Measurements from ENCODE around the gene EPHB2. TPM values are rescaled to one million over a fixed set of nuclear protein-coding genes. Genes with fewer than 3 reads are reported as not detected.

EPHB2 gene
- total and polyA plus RNA-seq, 7 experiments from 2014 or later, result 0.27 to 2.2 (median 0.49) TPM; not detected in 3

- no peaks in the 10 kb centered on the region for H3K36me3 Mint-ChIP-seq
- no peak for DNase-seq
- H3K36me3 ChIP-seq (ENCODE audit: control insufficient read depth in 2 of 3, insufficient read depth in 3 of 3, low read length in 3 of 3), result no peaks in the 10 kb centered on the region
- peaks cover 0 to 2% (median 0%) of the 10 kb centered on the region in 11 donors for H3K9me3 Mint-ChIP-seq
- no peak overlapping the region for H3K4me3 Mint-ChIP-seq
- no peaks in the 10 kb centered on the region for H3K27me3 ChIP-seq (ENCODE audit: control insufficient read depth in 2 of 2, insufficient read depth in 2 of 2, low read length in 2 of 2)
- no peak overlapping the region for H3K27ac Mint-ChIP-seq
- H3K4me1 ChIP-seq (ENCODE audit: control insufficient read depth in 2 of 2, insufficient read depth in 2 of 2, low read length in 2 of 2), result no peaks in the 10 kb centered on the region
- ChIA-PET CTCF (no interaction called here), POLR2A (no interaction called here)
- no peak overlapping the region for H3K27ac ChIP-seq (ENCODE audit: low read depth, low read length)
- intact Hi-C loops (cut with micrococcal nuclease), result loop anchor here in 1 of 2 donors (10.0 kb wide), 1 partner anchor 323 kb away; no protein-coding TSS in a partner anchor
- H3K4me3 ChIP-seq (ENCODE audit: low read length), result no peak overlapping the region
- no peaks in the 10 kb centered on the region for H3K4me1 Mint-ChIP-seq
- peaks cover 0 to 19% (median 6%) of the 10 kb centered on the region in 5 donors for H3K27me3 Mint-ChIP-seq
- H3K9me3 ChIP-seq (ENCODE audit: control insufficient read depth in 2 of 3, low read length in 3 of 3), result no peaks in the 10 kb centered on the region
- ATAC-seq, result no peak
These were observed 207.3 kb downstream of the EPHB2 start for GRCh38 chr1:22917989-22918388.

GRCh38 chr1:22918644-22919043 lies 208.0 kb downstream of the EPHB2 start:
- Histone ChIP-seq H3K4me1 (ENCODE audit: control insufficient read depth in 2 of 2, insufficient read depth in 2 of 2, low read length in 2 of 2) (no peaks in the 10 kb centered on the region), H3K9me3 (ENCODE audit: control insufficient read depth in 2 of 3, low read length in 3 of 3) (no peaks in the 10 kb centered on the region), H3K27ac (ENCODE audit: low read depth, low read length) (no peak overlapping the region), H3K36me3 (ENCODE audit: control insufficient read depth in 2 of 3, insufficient read depth in 3 of 3, low read length in 3 of 3) (no peaks in the 10 kb centered on the region), H3K4me3 (ENCODE audit: low read length) (no peak overlapping the region), H3K27me3 (ENCODE audit: control insufficient read depth in 2 of 2, insufficient read depth in 2 of 2, low read length in 2 of 2) (no peaks in the 10 kb centered on the region)
- no peak for DNase-seq
- H3K36me3 Mint-ChIP-seq, result no peaks in the 10 kb centered on the region
- H3K27ac Mint-ChIP-seq, result no peak overlapping the region
- no peak overlapping the region for H3K4me3 Mint-ChIP-seq
- H3K4me1 Mint-ChIP-seq, result no peaks in the 10 kb centered on the region
- POLR2A ChIA-PET, result no interaction called here
- CTCF ChIA-PET, result no interaction called here
- peaks cover 0 to 4% (median 0%) of the 10 kb centered on the region in 11 donors for H3K9me3 Mint-ChIP-seq
- peaks cover 0 to 25% (median 6%) of the 10 kb centered on the region in 5 donors for H3K27me3 Mint-ChIP-seq
- no peak for ATAC-seq
- intact Hi-C loops (cut with micrococcal nuclease), result loop anchor here in 1 of 2 donors (10.0 kb wide), 1 partner anchor 324 kb away; no protein-coding TSS in a partner anchor

- DNase-seq (no peak), ATAC-seq (no peak)
- CTCF ChIA-PET, result no interaction called here
- Histone ChIP-seq H3K36me3 (ENCODE audit: control insufficient read depth in 2 of 3, insufficient read depth in 3 of 3, low read length in 3 of 3) (no peaks in the 10 kb centered on the region), H3K27me3 (ENCODE audit: control insufficient read depth in 2 of 2, insufficient read depth in 2 of 2, low read length in 2 of 2) (no peaks in the 10 kb centered on the region), H3K4me1 (ENCODE audit: control insufficient read depth in 2 of 2, insufficient read depth in 2 of 2, low read length in 2 of 2) (no peaks in the 10 kb centered on the region), H3K27ac (ENCODE audit: low read depth, low read length) (no peak overlapping the region), H3K4me3 (ENCODE audit: low read length) (no peak overlapping the region), H3K9me3 (ENCODE audit: control insufficient read depth in 2 of 3, low read length in 3 of 3) (no peaks in the 10 kb centered on the region)
- H3K27me3 Mint-ChIP-seq, result peaks cover 0 to 31% (median 10%) of the 10 kb centered on the region in 5 donors
- POLR2A ChIA-PET, result no interaction called here
- intact Hi-C loops (cut with micrococcal nuclease), result loop anchor here in 1 of 2 donors (10.0 kb wide), 1 partner anchor 325 kb away; no protein-coding TSS in a partner anchor
- no peaks in the 10 kb centered on the region for H3K4me1 Mint-ChIP-seq
- peaks cover 0 to 4% (median 0%) of the 10 kb centered on the region in 11 donors for H3K9me3 Mint-ChIP-seq
- no peaks in the 10 kb centered on the region for H3K36me3 Mint-ChIP-seq
- no peak overlapping the region for H3K27ac Mint-ChIP-seq
- no peak overlapping the region for H3K4me3 Mint-ChIP-seq
These were observed 208.8 kb downstream of the EPHB2 start for GRCh38 chr1:22919341-22920025.

DNA sequence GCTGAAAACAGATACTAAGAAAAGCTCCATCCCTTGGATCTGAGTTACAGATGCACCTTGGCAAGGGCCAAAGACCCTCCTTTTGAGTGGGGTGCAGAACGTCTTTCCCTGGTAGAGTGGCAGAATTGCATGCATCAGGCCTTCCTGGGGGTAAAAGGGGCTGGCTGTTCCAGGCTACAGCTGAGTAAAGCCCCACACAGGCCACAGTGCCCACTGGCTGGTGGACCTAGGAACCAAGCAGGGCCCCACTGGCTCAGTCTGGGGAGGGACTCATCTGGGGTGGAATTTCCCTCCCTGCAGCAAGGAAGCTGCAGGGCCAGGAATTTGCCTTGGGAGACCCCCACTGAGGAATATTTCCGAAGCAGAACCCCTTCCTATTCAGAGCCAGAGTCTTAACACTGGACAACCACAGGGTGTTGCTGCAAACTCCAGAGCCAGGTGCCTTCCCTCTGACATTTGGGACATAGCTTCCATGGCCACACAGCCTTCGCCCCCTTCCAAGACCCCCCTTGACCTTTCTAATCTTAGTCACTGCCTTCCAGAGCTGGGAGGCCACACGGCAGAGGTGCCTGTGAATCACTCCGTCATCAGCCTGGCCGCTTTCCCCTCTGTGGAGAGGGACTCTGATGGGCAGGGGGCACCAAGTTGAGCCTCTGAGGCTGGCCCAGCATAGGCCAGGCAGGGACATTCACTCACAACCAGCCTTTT lies 209.5 kb downstream of the EPHB2 start:
- ATAC-seq, result no peak
- H3K27me3 Mint-ChIP-seq, result peaks cover 1 to 26% (median 12%) of the 10 kb centered on the region in 5 donors

DNA sequence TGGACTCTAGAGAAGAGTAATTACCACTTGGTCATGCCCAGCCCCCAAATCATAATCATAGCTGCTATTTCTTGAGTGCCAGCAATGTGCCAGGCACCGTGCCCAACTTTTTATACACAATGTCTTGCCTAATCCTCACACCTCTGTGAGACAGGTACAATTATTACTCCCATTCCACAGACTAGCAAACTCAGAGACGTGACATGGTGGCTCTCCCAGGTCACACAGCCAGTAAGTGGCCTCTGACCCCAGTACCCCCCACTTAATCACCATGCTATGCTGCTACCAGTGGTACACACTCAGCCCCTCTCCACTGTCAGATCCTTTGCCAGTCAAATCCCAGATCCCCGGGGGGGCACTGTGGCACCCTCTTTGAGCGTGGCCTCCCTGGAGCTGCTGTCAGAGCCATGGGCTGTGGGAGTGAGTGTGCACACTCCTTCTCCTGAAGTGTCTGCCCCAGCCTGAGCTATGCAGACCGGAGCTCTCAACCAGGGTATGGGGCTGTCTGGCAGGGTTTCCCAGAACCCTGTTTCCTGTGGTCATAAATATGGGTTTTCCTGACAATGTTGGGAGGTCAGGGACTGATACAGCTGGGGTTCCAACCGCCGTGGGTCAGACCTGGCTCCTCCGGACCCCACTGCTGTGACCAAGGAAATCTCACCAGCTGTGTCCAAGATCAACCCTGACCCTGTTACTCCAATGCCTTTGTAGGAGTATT lies 210.3 kb downstream of the EPHB2 start:
- Mint-ChIP-seq H3K36me3 (no peaks in the 10 kb centered on the region), H3K27me3 (peaks cover 3 to 21% (median 13%) of the 10 kb centered on the region in 5 donors), H3K9me3 (peaks cover 0 to 4% (median 0%) of the 10 kb centered on the region in 11 donors), H3K4me3 (no peak overlapping the region), H3K27ac (no peak overlapping the region), H3K4me1 (no peaks in the 10 kb centered on the region)
- Histone ChIP-seq H3K27me3 (ENCODE audit: control insufficient read depth in 2 of 2, insufficient read depth in 2 of 2, low read length in 2 of 2) (no peaks in the 10 kb centered on the region), H3K36me3 (ENCODE audit: control insufficient read depth in 2 of 3, insufficient read depth in 3 of 3, low read length in 3 of 3) (no peaks in the 10 kb centered on the region), H3K9me3 (ENCODE audit: control insufficient read depth in 2 of 3, low read length in 3 of 3) (no peaks in the 10 kb centered on the region), H3K27ac (ENCODE audit: low read depth, low read length) (no peak overlapping the region), H3K4me1 (ENCODE audit: control insufficient read depth in 2 of 2, insufficient read depth in 2 of 2, low read length in 2 of 2) (no peaks in the 10 kb centered on the region), H3K4me3 (ENCODE audit: low read length) (no peak overlapping the region)
- no peak for ATAC-seq
- DNase-seq, result no peak
- intact Hi-C loops (cut with micrococcal nuclease), result no loop called here
- POLR2A ChIA-PET, result no interaction called here
- CTCF ChIA-PET, result no interaction called here

More for the DNA sequence above, 209.5 kb downstream of the EPHB2 start:
- no peaks in the 10 kb centered on the region for H3K4me1 ChIP-seq (ENCODE audit: control insufficient read depth in 2 of 2, insufficient read depth in 2 of 2, low read length in 2 of 2)
- H3K9me3 ChIP-seq (ENCODE audit: control insufficient read depth in 2 of 3, low read length in 3 of 3), result no peaks in the 10 kb centered on the region
- CTCF ChIA-PET, result no interaction called here
- Mint-ChIP-seq H3K36me3 (no peaks in the 10 kb centered on the region), H3K4me3 (no peak overlapping the region), H3K27ac (no peak overlapping the region), H3K4me1 (no peaks in the 10 kb centered on the region), H3K9me3 (peaks cover 0 to 4% (median 0%) of the 10 kb centered on the region in 11 donors)
- H3K27me3 ChIP-seq (ENCODE audit: control insufficient read depth in 2 of 2, insufficient read depth in 2 of 2, low read length in 2 of 2), result no peaks in the 10 kb centered on the region
- POLR2A ChIA-PET, result no interaction called here
- no peak overlapping the region for H3K27ac ChIP-seq (ENCODE audit: low read depth, low read length)
- intact Hi-C loops (cut with micrococcal nuclease), result no loop called here
- H3K4me3 ChIP-seq (ENCODE audit: low read length), result no peak overlapping the region
- no peak for DNase-seq
- H3K36me3 ChIP-seq (ENCODE audit: control insufficient read depth in 2 of 3, insufficient read depth in 3 of 3, low read length in 3 of 3), result no peaks in the 10 kb centered on the region

DNA sequence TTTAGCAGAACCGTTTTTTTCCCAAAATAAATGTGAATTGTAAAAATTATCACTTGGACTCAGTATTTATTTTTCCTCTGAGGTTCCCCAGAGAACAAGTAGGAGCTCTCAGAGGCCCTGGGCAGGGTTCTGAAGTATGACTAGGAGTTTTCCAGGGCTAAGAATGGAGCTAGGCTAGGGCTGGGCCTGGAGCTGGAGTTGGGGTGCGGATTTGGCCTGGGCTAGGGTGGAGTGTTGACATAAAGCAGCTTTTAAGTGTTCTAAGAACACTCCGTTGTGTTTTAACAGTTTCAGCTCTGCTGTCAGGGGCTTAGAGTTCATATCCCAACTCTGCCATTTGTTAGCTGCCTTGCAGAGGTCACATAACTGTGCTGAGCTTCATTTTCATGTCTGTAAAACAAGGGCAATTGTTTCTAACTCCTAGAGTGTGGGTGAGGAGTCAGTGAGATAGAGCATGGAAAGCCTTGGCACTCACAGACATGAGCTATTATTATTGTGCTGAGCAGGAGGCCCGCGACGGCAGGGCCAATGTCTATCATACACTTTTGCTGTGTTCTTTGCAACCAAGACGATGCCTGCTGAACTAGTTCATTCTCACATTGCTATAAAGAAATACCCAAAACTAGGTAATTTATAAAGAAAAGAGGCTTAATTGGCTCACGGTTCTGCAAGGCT lies 210.9 kb downstream of the EPHB2 start:
- H3K36me3 Mint-ChIP-seq, result no peaks in the 10 kb centered on the region

More for the DNA sequence above, 210.9 kb downstream of the EPHB2 start:
- Mint-ChIP-seq H3K27me3 (peaks cover 3 to 25% (median 13%) of the 10 kb centered on the region in 5 donors), H3K9me3 (peaks cover 0 to 4% (median 0%) of the 10 kb centered on the region in 11 donors), H3K4me3 (no peak overlapping the region), H3K4me1 (no peaks in the 10 kb centered on the region), H3K27ac (no peak overlapping the region)
- no peak overlapping the region for H3K4me3 ChIP-seq (ENCODE audit: low read length)
- H3K4me1 ChIP-seq (ENCODE audit: control insufficient read depth in 2 of 2, insufficient read depth in 2 of 2, low read length in 2 of 2), result no peaks in the 10 kb centered on the region
- H3K36me3 ChIP-seq (ENCODE audit: control insufficient read depth in 2 of 3, insufficient read depth in 3 of 3, low read length in 3 of 3), result no peaks in the 10 kb centered on the region
- ATAC-seq (no peak), DNase-seq (no peak)
- H3K27me3 ChIP-seq (ENCODE audit: control insufficient read depth in 2 of 2, insufficient read depth in 2 of 2, low read length in 2 of 2), result no peaks in the 10 kb centered on the region
- ChIA-PET POLR2A (no interaction called here), CTCF (no interaction called here)
- no peaks in the 10 kb centered on the region for H3K9me3 ChIP-seq (ENCODE audit: control insufficient read depth in 2 of 3, low read length in 3 of 3)
- no peak overlapping the region for H3K27ac ChIP-seq (ENCODE audit: low read depth, low read length)
- intact Hi-C loops (cut with micrococcal nuclease), result no loop called here

Measured in naive thymus-derived CD4-positive, alpha-beta T cell (primary cell).